ENCODE data around the gene WWOX.

Gene WWOX

DNA sequence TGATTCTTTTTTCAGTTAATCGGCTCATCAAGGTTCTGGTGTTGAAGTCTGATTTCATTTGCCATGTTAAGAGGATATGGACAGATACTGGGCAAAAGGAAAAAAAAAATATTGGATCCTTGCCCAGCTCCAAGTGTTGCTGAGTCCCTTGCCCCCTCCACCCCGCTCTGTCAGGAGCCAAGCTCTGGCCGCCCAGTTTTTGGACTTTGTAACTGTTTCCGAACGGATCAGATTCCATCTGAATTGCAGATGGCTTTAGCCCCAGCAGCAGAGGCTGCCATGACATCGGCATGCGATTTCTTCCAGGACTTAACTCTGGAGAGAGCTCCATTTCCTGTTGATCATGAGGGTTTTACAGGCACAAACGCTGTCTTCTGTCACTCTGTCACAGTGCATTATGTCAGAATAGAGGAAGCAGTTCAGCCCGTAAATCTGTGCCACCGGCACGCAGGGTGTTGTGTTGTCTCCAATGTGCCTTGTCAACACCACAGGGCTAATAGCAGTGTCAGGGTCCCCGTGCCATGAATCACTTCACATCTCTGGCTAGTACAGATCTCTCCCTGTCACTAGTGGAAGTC is 885.5 kb downstream of the WWOX start:
- Mint-ChIP-seq H3K9me3 (peaks cover 4% of the 10 kb centered on the region), H3K27me3 (ENCODE audit: low read depth) (no peaks in the 10 kb centered on the region), H3K4me1 (ENCODE audit: low read depth) (peaks cover 2% of the 10 kb centered on the region), H3K27ac (no peak overlapping the region), H3K36me3 (ENCODE audit: low read depth) (no peaks in the 10 kb centered on the region), H3K4me3 (no peak overlapping the region)

DNA sequence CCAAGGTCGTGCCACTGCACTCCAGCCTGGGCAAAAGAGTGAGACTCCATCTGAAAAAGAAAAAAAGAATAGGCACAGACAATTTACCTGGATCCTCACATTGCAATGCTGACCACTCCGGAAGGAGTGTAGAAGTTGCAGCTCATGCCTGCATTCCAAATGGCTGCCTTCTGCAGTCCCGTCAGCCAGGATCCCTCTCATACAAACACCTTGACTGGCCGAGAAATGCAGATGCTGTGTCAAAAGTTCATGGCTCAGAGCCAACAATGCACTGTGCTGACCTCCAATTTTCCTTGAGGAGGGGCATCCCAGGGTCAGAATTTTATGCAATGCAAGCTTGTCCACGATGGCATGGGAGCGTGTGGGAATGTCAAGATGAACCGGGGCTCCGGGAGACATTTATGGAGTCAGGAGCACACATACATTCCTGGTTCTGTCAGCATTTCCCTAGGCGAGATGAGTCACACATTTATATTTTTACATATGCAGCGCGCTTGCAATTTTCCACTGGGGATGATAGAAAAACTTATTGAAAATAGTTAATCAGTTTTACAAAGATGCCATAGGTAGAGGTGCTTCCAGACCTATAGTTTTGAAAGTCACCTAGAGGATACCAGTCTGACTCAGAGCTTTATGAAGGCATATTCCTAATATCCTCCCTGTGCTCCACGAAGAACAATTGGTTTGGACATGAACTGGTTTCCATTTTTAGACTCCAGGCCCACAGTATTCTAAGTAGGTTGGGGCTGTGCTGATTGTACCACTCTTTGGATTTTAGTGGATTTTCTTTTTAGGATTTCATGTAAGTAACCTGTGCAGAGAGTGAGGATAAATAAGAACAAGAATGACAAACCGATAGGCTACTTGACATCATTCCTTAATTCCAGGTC is 886.5 kb downstream of the WWOX start:
- Mint-ChIP-seq H3K27me3 (ENCODE audit: low read depth) (no peaks in the 10 kb centered on the region), H3K4me3 (no peak overlapping the region), H3K9me3 (peaks cover 4% of the 10 kb centered on the region), H3K4me1 (ENCODE audit: low read depth) (peaks cover 2% of the 10 kb centered on the region), H3K27ac (no peak overlapping the region), H3K36me3 (ENCODE audit: low read depth) (no peaks in the 10 kb centered on the region)

DNA sequence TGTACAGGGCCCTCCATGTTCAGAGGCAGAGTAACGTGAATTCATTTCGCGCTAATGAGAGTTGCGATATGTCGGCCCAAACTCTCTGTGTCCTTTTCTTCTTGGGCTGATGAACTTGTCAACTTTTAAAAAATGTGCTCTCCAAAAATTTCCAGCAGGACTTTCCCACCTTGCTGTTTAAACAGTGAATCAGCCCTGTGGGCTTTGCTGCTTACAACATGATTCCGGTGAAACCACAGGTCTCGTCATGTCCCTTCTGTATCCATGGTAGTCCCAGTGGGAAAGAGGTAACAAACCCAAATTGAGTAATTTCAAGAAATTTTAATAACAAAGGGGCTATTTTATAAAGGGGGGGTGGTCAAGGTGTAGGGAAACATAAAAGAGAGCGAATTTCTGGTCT is 888.2 kb downstream of the WWOX start:
- peaks cover 2% of the 10 kb centered on the region for H3K4me1 Mint-ChIP-seq (ENCODE audit: low read depth)
- H3K27ac Mint-ChIP-seq = no peak overlapping the region
- H3K4me3 Mint-ChIP-seq = no peak overlapping the region
- no peaks in the 10 kb centered on the region for H3K36me3 Mint-ChIP-seq (ENCODE audit: low read depth)
- H3K27me3 Mint-ChIP-seq (ENCODE audit: low read depth) = no peaks in the 10 kb centered on the region
- H3K9me3 Mint-ChIP-seq = peaks cover 4% of the 10 kb centered on the region

DNA sequence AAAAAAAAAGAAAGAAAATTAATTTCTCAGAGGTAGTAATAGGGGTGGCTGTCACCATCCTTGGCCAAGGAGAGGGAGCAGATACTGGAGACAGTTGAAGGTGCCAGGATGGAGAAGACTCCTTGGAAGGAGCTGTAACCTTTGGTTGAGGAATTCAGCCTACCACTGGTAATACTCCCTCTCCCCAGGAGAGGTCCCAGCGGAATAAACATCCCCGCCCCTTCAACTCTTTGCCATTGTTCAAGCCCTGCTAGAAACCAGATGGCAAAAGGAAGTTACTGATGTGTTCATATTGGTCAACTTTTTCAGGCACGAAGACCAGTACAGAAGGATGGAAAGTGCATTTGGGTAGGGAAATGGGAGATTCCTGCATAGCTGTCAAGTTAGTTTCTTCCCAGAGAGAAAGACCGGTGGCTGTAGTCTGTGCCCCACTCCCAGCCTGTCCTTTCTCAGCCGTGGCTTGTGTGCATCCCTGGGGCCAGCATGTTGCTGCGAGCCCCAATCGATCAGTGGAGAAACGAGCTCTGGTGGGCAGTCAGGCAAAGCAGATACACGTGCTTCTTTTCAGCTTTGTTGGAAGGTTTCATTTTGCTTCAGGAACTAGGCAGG is 889.0 kb downstream of the WWOX start:
- Mint-ChIP-seq H3K9me3 (peaks cover under 1% of the 10 kb centered on the region), H3K36me3 (ENCODE audit: low read depth) (no peaks in the 10 kb centered on the region), H3K4me1 (ENCODE audit: low read depth) (peaks cover 2% of the 10 kb centered on the region), H3K27ac (no peak overlapping the region), H3K27me3 (ENCODE audit: low read depth) (no peaks in the 10 kb centered on the region), H3K4me3 (no peak overlapping the region)

DNA sequence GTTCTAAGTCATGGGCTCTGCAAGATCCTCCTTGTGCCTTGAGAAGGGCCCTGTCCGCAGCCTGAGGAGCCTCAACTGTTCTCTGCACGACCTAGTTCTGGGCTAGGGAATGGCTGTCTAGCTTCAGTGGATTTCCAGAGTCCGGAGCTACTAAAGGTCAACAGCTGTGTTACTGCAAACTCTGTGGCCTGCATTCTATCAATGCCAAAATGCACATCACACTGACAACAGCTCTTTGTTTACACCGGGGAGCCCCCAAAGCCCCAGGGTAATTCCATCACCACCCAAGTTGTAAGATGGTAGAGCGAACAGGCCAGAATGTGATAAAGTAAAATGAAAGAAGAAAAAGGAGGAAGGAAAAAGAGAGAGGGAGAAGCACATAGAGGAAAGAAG is 890.9 kb downstream of the WWOX start:
- H3K27ac Mint-ChIP-seq = no peak overlapping the region
- H3K4me1 Mint-ChIP-seq (ENCODE audit: low read depth) = peaks cover 2% of the 10 kb centered on the region
- H3K36me3 Mint-ChIP-seq (ENCODE audit: low read depth) = no peaks in the 10 kb centered on the region
- H3K4me3 Mint-ChIP-seq = no peak overlapping the region
- no peaks in the 10 kb centered on the region for H3K9me3 Mint-ChIP-seq
- H3K27me3 Mint-ChIP-seq (ENCODE audit: low read depth) = no peaks in the 10 kb centered on the region

DNA sequence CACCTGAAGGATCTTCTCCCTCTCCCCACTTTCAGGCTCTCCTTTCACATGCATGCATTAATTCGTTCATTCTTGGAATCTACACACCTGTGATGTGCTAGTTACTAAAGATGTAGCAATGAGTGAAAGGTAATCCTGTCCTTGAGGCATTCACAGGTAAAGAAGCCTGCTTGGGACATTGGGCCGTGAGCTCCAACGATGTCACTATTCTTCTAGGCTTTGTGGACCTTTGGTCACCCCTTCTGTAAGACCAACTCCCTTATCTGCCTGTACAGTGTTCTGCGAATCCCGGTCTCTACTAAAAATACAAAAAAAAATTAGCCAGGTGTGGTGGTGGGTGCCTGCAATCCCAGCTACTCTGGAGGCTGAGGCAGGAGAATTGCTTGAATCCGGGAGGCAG is 892.5 kb downstream of the WWOX start:
- Mint-ChIP-seq H3K4me1 (ENCODE audit: low read depth) (peaks cover 2% of the 10 kb centered on the region), H3K27ac (no peak overlapping the region), H3K36me3 (ENCODE audit: low read depth) (no peaks in the 10 kb centered on the region), H3K9me3 (no peaks in the 10 kb centered on the region), H3K4me3 (no peak overlapping the region), H3K27me3 (ENCODE audit: low read depth) (no peaks in the 10 kb centered on the region)

DNA sequence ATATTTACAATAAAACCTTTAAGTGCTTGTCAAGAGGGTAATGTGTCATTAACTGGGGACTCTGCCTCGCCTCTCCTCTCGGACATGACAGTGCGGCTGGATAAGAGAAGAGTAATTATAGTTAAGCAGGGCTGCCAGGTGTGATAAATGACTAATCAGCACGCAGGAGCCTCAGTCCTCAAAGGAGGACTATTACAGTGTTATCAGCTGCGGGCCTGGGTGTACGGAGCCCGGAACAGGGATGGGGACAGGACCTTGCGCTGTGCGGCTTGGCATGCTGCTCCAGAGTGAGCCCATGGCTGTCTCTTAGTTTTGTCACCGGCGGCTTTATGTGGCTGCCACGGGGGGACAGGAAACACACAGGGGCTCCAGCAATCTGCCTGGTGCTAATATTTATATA is 893.9 kb downstream of the WWOX start:
- H3K27ac Mint-ChIP-seq = no peak overlapping the region
- no peaks in the 10 kb centered on the region for H3K9me3 Mint-ChIP-seq

DNA sequence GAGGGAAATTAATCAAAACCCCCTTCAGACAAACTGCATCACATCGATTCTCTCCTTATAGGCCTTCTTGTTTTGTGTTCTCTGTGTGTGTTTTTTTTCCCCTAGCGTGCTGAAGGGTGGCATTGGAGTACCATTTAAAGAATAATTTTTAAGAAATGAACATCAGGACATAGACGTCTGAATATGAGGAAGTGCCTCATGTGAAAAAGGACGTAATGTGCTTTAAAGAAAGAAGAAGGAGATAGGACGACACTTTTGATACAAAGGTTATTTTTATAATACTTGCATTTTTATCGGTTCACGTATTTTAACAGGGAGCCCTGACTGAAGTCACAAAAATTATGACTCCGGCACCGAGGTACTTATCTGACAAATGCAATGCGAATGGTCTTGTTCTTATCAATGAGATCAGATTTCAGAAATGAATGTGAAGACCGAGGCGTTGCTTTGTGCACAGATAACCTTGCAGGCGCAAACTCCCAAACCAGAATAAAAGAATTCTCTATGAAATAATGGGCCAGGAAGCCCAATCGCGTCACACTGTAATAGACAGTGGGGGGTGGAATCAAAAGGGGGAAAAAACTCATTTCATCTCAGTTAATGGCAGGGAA is 894.8 kb downstream of the WWOX start:
- H3K27ac Mint-ChIP-seq = no peak overlapping the region
- no peak overlapping the region for H3K4me3 Mint-ChIP-seq
- peaks cover 2% of the 10 kb centered on the region for H3K4me1 Mint-ChIP-seq (ENCODE audit: low read depth)
- H3K36me3 Mint-ChIP-seq (ENCODE audit: low read depth) = no peaks in the 10 kb centered on the region
- no peaks in the 10 kb centered on the region for H3K9me3 Mint-ChIP-seq
- H3K27me3 Mint-ChIP-seq (ENCODE audit: low read depth) = no peaks in the 10 kb centered on the region

More for the DNA sequence above, 893.9 kb downstream of the WWOX start:
- peaks cover 2% of the 10 kb centered on the region for H3K4me1 Mint-ChIP-seq (ENCODE audit: low read depth)
- H3K27me3 Mint-ChIP-seq (ENCODE audit: low read depth) = no peaks in the 10 kb centered on the region
- no peaks in the 10 kb centered on the region for H3K36me3 Mint-ChIP-seq (ENCODE audit: low read depth)
- no peak overlapping the region for H3K4me3 Mint-ChIP-seq

DNA sequence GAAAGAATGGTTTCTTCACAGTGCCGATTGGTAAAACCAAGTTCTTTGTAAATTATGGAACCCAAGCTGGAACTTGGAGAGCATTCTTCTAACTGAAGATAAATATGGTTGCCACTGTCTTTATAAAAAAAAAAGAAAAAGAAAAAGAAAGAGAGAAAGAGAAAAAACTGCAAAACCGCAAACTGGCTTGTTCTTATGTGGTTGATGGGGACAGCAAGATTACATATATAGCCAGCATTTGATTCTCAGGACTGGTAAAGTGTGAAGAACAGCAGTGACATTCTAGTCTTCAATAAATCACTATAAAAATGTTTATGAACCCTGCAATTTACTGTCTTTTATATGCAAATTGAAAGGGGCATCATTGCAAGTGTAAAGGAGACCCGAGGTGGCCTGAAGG is 896.0 kb downstream of the WWOX start:
- Mint-ChIP-seq H3K9me3 (no peaks in the 10 kb centered on the region), H3K27me3 (ENCODE audit: low read depth) (no peaks in the 10 kb centered on the region), H3K36me3 (ENCODE audit: low read depth) (no peaks in the 10 kb centered on the region), H3K27ac (no peak overlapping the region), H3K4me3 (no peak overlapping the region), H3K4me1 (ENCODE audit: low read depth) (no peaks in the 10 kb centered on the region)

DNA sequence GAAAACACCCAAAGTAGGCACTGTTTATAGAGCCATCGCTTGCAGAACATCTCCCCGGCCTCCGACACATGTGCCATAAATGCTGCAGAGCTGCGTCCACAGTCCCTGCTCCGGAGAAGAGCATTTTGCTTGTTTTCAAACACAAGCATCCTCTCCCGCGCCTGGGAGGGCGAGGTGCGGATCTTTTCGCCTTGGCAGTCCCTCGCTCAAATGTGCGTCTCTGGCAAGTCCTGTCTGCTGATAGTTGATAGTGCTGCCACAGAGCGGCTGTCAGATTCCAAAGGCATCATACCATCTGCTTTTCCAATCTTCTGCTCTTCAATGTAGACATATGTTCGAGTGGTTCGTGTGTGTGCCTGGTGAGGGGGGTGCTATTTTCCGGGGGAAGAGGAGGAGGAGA is 897.3 kb downstream of the WWOX start:
- H3K4me3 Mint-ChIP-seq = no peak overlapping the region

DNA sequence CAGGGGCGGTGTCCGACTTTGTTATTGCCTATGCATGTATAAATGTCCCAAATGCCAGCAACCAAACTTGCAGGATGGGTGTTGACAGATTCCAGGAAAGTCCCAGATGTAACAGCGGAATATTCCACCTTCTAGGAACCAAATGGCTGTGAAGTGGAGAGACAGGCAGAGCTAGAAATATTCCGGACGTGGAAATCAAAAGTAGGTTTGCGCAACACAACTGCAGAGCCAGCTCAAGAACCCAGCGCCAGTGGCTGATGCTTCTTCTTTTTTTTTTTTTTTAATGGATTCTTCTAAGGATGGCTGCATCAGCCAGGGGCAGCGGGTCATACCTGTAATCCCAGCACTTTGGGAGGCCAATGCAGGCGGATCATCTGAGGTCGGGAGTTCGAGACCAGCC is 899.4 kb downstream of the WWOX start:
- no peaks in the 10 kb centered on the region for H3K4me1 Mint-ChIP-seq (ENCODE audit: low read depth)

More for the DNA sequence above, 897.3 kb downstream of the WWOX start:
- H3K9me3 Mint-ChIP-seq = no peaks in the 10 kb centered on the region
- H3K27me3 Mint-ChIP-seq (ENCODE audit: low read depth) = no peaks in the 10 kb centered on the region
- H3K4me1 Mint-ChIP-seq (ENCODE audit: low read depth) = no peaks in the 10 kb centered on the region
- no peak overlapping the region for H3K27ac Mint-ChIP-seq
- H3K36me3 Mint-ChIP-seq (ENCODE audit: low read depth) = no peaks in the 10 kb centered on the region

DNA sequence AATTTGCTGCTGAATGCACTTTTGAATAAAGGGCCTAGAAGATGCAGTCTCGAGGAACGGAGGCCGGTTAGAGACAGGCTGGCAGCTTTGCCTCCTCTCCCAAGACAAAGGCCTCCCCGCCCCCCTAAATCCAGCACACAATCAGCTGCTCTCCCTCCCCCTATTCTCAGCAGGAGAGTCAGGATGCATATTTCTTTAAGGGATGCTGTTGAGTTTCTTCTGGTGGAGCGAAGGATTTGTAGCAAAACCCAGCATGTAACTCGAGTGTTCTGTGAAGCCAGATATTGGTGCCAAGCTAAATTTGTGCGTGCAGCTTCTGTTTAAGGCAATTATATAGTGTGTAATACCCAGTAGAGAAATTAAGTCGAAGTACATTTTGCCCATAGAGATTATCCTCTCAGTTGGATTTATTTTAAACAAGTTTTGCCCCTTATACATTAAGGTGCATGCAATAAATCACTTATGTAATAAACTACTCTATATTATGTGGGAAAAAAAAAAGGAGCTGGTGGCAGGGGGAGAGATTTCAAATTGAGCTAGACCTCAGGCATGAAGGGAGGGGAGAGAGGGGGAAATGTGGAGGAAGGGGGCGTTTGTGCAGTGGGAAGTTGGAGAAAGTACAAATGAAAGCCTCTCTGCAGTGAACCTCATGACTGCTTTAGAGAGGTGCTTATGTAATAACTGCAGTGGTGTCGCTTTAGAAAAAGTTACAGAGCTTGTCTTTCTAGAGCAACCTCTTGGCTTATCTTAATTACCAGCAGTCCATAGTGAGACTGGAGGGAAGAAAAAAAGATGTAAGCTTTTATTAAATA is 901.9 kb downstream of the WWOX start:
- no peaks in the 10 kb centered on the region for H3K27me3 Mint-ChIP-seq (ENCODE audit: low read depth)
- H3K9me3 Mint-ChIP-seq = no peaks in the 10 kb centered on the region
- no peaks in the 10 kb centered on the region for H3K4me1 Mint-ChIP-seq (ENCODE audit: low read depth)
- H3K4me3 Mint-ChIP-seq = no peak overlapping the region
- H3K36me3 Mint-ChIP-seq (ENCODE audit: low read depth) = no peaks in the 10 kb centered on the region
- H3K27ac Mint-ChIP-seq = no peak overlapping the region

More for the DNA sequence above, 899.4 kb downstream of the WWOX start:
- no peaks in the 10 kb centered on the region for H3K9me3 Mint-ChIP-seq
- no peak overlapping the region for H3K27ac Mint-ChIP-seq
- no peaks in the 10 kb centered on the region for H3K27me3 Mint-ChIP-seq (ENCODE audit: low read depth)
- no peaks in the 10 kb centered on the region for H3K36me3 Mint-ChIP-seq (ENCODE audit: low read depth)
- no peak overlapping the region for H3K4me3 Mint-ChIP-seq

DNA sequence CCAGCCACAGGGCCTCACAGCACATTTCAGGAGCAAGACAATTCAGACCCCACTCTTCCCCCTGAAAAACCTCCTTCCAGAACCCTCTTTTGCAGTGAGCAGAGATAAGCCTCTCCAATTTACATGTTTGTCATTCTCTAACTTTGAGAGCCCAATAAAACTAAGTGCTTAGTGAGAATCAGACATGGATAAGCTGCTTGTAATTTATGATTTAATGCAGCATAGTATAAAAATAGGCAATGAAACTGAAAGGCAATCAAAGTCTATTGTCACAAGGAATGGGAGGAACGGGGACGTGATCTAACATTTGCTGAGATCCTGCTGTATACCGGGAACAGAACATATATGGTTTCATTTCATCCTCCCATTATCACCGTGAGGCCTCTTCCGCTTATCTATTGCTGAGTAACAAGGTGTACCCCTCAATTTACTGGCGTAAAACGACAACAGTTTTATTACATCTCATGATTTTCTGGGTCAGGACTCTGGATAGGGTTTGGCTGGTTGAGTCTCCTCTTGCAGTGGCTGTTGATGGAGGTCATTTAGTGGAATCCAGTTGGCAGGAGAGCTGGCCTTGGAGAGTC is 903.7 kb downstream of the WWOX start:
- H3K36me3 Mint-ChIP-seq (ENCODE audit: low read depth) = peaks cover 3% of the 10 kb centered on the region
- H3K4me3 Mint-ChIP-seq = no peak overlapping the region
- H3K27ac Mint-ChIP-seq = no peak overlapping the region
- H3K4me1 Mint-ChIP-seq (ENCODE audit: low read depth) = no peaks in the 10 kb centered on the region
- peaks cover 6% of the 10 kb centered on the region for H3K9me3 Mint-ChIP-seq
- H3K27me3 Mint-ChIP-seq (ENCODE audit: low read depth) = no peaks in the 10 kb centered on the region

DNA sequence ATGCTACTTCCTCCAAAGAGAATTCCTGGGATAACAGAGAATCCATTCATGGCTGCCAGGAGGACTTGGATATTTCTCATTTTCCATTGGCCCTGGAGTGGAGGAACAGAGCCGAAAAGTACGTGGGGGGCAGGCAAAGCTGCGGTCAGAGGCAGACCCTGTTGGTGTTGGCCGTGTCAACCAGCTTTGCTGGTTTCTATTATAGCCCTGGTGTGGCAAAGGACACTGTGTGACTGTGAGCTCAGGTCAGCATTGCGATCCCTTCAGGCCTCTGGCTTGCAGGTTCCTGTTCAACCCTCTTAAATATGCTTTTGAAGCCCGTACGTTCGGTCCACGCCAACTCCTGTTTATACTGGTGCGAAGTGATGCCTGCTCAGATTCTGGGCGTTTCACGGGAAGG is 904.9 kb downstream of the WWOX start:
- no peak overlapping the region for H3K4me3 Mint-ChIP-seq
- peaks cover 3% of the 10 kb centered on the region for H3K36me3 Mint-ChIP-seq (ENCODE audit: low read depth)
- no peak overlapping the region for H3K27ac Mint-ChIP-seq
- H3K9me3 Mint-ChIP-seq = peaks cover 6% of the 10 kb centered on the region
- no peaks in the 10 kb centered on the region for H3K4me1 Mint-ChIP-seq (ENCODE audit: low read depth)
- H3K27me3 Mint-ChIP-seq (ENCODE audit: low read depth) = no peaks in the 10 kb centered on the region
